ENCODE measurements around the gene BANP.
"Not testable (repeated sequence)": the region's sequence is repeated elsewhere in the genome, so short reads cannot be mapped to it uniquely, and the experiment has no call there.

The BANP gene

GRCh38 chr16:88096659-88097058, 145.4 kb downstream of the BANP start:
- in situ Hi-C loops (cut with MboI; ENCODE audit: low sequenced_read_pairs), result not testable (repeated sequence)

- in situ Hi-C loops (cut with MboI; ENCODE audit: low sequenced_read_pairs), result not testable (repeated sequence)
Observed at GRCh38 chr16:88098731-88099562, 147.7 kb downstream of the BANP start.

- in situ Hi-C loops (cut with MboI; ENCODE audit: low sequenced_read_pairs), result no loop called here
Observed at GRCh38 chr16:88099563-88099890, 148.3 kb downstream of the BANP start.

GRCh38 chr16:88099956-88100355, 148.7 kb downstream of the BANP start:
- in situ Hi-C loops (cut with MboI; ENCODE audit: low sequenced_read_pairs), result not testable (repeated sequence)

- in situ Hi-C loops (cut with MboI; ENCODE audit: low sequenced_read_pairs), result not testable (repeated sequence)
Observed at GRCh38 chr16:88100801-88101622, 149.8 kb downstream of the BANP start.

- in situ Hi-C loops (cut with MboI; ENCODE audit: low sequenced_read_pairs), result not testable (repeated sequence)
Observed at GRCh38 chr16:88101623-88102105, 150.4 kb downstream of the BANP start.

GRCh38 chr16:88102597-88102996, 151.4 kb downstream of the BANP start:
- in situ Hi-C loops (cut with MboI; ENCODE audit: low sequenced_read_pairs), result no loop called here

- in situ Hi-C loops (cut with MboI; ENCODE audit: low sequenced_read_pairs), result no loop called here
Observed at GRCh38 chr16:88103011-88103410, 151.8 kb downstream of the BANP start.

- in situ Hi-C loops (cut with MboI; ENCODE audit: low sequenced_read_pairs), result no loop called here
Observed at GRCh38 chr16:88103581-88104188, 152.5 kb downstream of the BANP start.

- in situ Hi-C loops (cut with MboI; ENCODE audit: low sequenced_read_pairs), result not testable (repeated sequence)
Observed at GRCh38 chr16:88104363-88104762, 153.1 kb downstream of the BANP start.

- in situ Hi-C loops (cut with MboI; ENCODE audit: low sequenced_read_pairs), result not testable (repeated sequence)
Observed at GRCh38 chr16:88105574-88106140, 154.4 kb downstream of the BANP start.

GRCh38 chr16:88106566-88106965, 155.3 kb downstream of the BANP start:
- in situ Hi-C loops (cut with MboI; ENCODE audit: low sequenced_read_pairs), result not testable (repeated sequence)

GRCh38 chr16:88108762-88109161, 157.5 kb downstream of the BANP start:
- in situ Hi-C loops (cut with MboI; ENCODE audit: low sequenced_read_pairs), result no loop called here

- in situ Hi-C loops (cut with MboI; ENCODE audit: low sequenced_read_pairs), result not testable (repeated sequence)
Observed at GRCh38 chr16:88109726-88110621, 158.7 kb downstream of the BANP start.

- in situ Hi-C loops (cut with MboI; ENCODE audit: low sequenced_read_pairs), result not testable (repeated sequence)
Observed at GRCh38 chr16:88110875-88111494, 159.8 kb downstream of the BANP start.

- in situ Hi-C loops (cut with MboI; ENCODE audit: low sequenced_read_pairs), result not testable (repeated sequence)
Observed at GRCh38 chr16:88111976-88112375, 160.7 kb downstream of the BANP start.

- in situ Hi-C loops (cut with MboI; ENCODE audit: low sequenced_read_pairs), result no loop called here
Observed at GRCh38 chr16:88113545-88114045, 162.4 kb downstream of the BANP start.

- in situ Hi-C loops (cut with MboI; ENCODE audit: low sequenced_read_pairs), result not testable (repeated sequence)
Observed at GRCh38 chr16:88114541-88115228, 163.5 kb downstream of the BANP start.

GRCh38 chr16:88116121-88116520, 164.9 kb downstream of the BANP start:
- in situ Hi-C loops (cut with MboI; ENCODE audit: low sequenced_read_pairs), result no loop called here
